ENCODE data around the gene MCC.

DNA sequence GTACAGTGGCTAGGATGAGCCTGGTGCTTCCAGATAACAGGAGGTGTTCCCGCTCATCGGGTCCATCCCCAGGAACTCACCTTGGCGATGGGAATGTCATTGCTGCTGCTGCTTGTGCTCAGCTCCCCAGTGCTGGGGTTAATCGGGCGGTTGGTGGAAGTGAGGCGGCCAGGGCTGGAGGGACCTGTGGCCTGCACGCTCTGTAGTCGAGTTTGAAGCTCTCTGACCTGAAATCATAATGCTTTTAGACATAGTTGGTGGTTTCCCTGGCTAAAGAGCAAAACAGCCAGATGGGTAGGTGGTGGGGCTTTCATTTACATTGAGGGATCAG is 403.2 kb downstream of the MCC start:
- TF ChIP-seq POLR2A (IDR thresholded peaks at IDR 0.05; ENCODE audit: low read depth, low read length), result no peak
- TF ChIP-seq NFE2L2 (IDR thresholded peaks at IDR 0.05; ENCODE audit: low read depth, low read length), result no peak
- no peak for TF ChIP-seq SMC3 (IDR thresholded peaks at IDR 0.05; ENCODE audit: low read depth, low read length)
- no peak for TF ChIP-seq CTCF (conservative IDR thresholded peaks at IDR 0.05; ENCODE audit: low read depth, low read length)
- no peak for TF ChIP-seq MXI1 (IDR thresholded peaks at IDR 0.05; ENCODE audit: borderline replicate concordance, low read depth, low read length)
- no peak for TF ChIP-seq ELK1 (IDR thresholded peaks at IDR 0.05; ENCODE audit: borderline replicate concordance, low read depth, low read length)
- TF ChIP-seq MAZ (IDR thresholded peaks at IDR 0.05; ENCODE audit: borderline replicate concordance, low read depth, low read length), result no peak
- TF ChIP-seq CHD1 (IDR thresholded peaks at IDR 0.05; ENCODE audit: low read depth, low read length), result no peak
- TF ChIP-seq, protein P1, sequence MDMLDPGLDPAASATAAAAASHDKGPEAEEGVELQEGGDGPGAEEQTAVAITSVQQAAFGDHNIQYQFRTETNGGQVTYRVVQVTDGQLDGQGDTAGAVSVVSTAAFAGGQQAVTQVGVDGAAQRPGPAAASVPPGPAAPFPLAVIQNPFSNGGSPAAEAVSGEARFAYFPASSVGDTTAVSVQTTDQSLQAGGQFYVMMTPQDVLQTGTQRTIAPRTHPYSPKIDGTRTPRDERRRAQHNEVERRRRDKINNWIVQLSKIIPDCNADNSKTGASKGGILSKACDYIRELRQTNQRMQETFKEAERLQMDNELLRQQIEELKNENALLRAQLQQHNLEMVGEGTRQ (IDR thresholded peaks at IDR 0.05; ENCODE audit: low read depth, low read length), result no peak
- TF ChIP-seq MAFK (IDR thresholded peaks at IDR 0.05; ENCODE audit: low read depth, low read length), result no peak
